Measurements from ENCODE around the gene MTHFD2L.
A peak's percentile ranks its signal among the peaks of the same experiment; 100 is the strongest.

MTHFD2L gene

DNA sequence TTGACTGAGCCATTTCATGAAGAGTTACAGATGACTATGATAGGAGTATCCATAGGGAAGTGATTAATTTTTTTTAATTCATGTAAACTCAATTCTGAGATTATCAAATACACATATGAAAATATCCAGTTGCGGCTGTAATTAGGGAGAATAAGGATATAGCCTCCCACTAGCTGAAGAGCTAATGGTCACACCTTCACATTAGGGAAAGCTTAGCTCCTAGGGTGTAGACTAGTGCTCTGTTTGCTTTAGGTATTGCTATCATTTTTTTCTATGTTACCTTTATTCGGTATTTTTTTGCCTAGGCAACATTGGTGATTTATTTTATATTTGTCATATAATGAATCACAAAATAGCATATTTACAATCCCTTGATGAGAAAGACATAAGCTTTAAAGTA lies 110.7 kb downstream of the MTHFD2L start:
- Histone ChIP-seq H3K79me2 (ENCODE audit: low read length) (no peaks in the 10 kb centered on the region), H3K27me3 (replicated peaks; ENCODE audit: insufficient read depth, low read length) (no peaks in the 10 kb centered on the region), H3K4me3 (ENCODE audit: low read length) (no peak overlapping the region), H3K9ac (ENCODE audit: low read length) (no peak overlapping the region), H3K4me2 (ENCODE audit: low read depth, low read length) (0 out of 2 replicates have a peak overlapping the region, but pooled peaks have one; percentile 2), H3K9me3 (replicated peaks; ENCODE audit: insufficient read depth, low read length) (no peaks in the 10 kb centered on the region), H4K20me1 (ENCODE audit: insufficient read depth, low read length) (no peaks in the 10 kb centered on the region), H2AFZ (ENCODE audit: low read length) (no peak overlapping the region), H3K27ac (ENCODE audit: low read length) (no peak overlapping the region), H3K9me2 (replicated peaks; ENCODE audit: insufficient read depth, low read length) (no peaks in the 10 kb centered on the region), H3F3A (ENCODE audit: insufficient read depth, low read length) (0 out of 2 replicates have a peak, but pooled peaks cover 3% of the 10 kb centered on the region), H3K36me3 (replicated peaks; ENCODE audit: insufficient read depth, low read length) (no peaks in the 10 kb centered on the region), H3K4me1 (ENCODE audit: low read length) (peaks cover 18% of the 10 kb centered on the region)
- TF ChIP-seq, protein P1, sequence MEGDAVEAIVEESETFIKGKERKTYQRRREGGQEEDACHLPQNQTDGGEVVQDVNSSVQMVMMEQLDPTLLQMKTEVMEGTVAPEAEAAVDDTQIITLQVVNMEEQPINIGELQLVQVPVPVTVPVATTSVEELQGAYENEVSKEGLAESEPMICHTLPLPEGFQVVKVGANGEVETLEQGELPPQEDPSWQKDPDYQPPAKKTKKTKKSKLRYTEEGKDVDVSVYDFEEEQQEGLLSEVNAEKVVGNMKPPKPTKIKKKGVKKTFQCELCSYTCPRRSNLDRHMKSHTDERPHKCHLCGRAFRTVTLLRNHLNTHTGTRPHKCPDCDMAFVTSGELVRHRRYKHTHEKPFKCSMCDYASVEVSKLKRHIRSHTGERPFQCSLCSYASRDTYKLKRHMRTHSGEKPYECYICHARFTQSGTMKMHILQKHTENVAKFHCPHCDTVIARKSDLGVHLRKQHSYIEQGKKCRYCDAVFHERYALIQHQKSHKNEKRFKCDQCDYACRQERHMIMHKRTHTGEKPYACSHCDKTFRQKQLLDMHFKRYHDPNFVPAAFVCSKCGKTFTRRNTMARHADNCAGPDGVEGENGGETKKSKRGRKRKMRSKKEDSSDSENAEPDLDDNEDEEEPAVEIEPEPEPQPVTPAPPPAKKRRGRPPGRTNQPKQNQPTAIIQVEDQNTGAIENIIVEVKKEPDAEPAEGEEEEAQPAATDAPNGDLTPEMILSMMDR (IDR thresholded peaks at IDR 0.05; ENCODE audit: low read length) = no peak
- TF ChIP-seq EZH2phosphoT487 (IDR thresholded peaks at IDR 0.05; ENCODE audit: low read length) (no peak), EZH2 (optimal IDR thresholded peaks at IDR 0.05; ENCODE audit: low read depth, low read length) (no peak)
- no peak for DNase-seq

DNA sequence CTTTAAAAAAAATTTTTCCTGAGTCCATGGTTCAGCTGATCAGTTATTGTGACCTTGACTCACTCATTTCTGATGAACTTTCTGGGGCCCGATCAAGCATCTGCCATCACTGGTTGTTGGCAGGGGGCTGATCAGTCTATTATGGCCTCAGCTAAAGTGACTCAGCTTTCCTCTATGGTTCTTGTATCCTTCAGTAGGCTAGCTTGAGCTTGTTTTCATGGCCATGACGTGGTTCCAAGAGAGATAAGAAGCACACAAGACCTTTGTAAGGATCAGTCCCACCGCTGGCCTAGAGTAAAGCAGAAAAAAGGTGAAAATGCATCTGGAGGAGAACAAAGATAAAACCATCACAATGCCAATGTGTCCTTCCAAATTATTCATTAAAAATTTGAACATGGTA lies 120.6 kb downstream of the MTHFD2L start:
- Histone ChIP-seq H3K27me3 (replicated peaks; ENCODE audit: insufficient read depth, low read length) (no peaks in the 10 kb centered on the region), H3K79me2 (ENCODE audit: low read length) (no peaks in the 10 kb centered on the region), H3K4me3 (ENCODE audit: low read length) (no peak overlapping the region), H3K36me3 (replicated peaks; ENCODE audit: insufficient read depth, low read length) (no peaks in the 10 kb centered on the region), H3K9me3 (replicated peaks; ENCODE audit: insufficient read depth, low read length) (no peaks in the 10 kb centered on the region), H2AFZ (ENCODE audit: low read length) (no peak overlapping the region), H4K20me1 (ENCODE audit: insufficient read depth, low read length) (no peaks in the 10 kb centered on the region), H3F3A (ENCODE audit: insufficient read depth, low read length) (no peaks in the 10 kb centered on the region), H3K4me1 (ENCODE audit: low read length) (no peaks in the 10 kb centered on the region), H3K4me2 (ENCODE audit: low read depth, low read length) (no peak overlapping the region), H3K9ac (ENCODE audit: low read length) (no peak overlapping the region), H3K27ac (ENCODE audit: low read length) (no peak overlapping the region), H3K9me2 (replicated peaks; ENCODE audit: insufficient read depth, low read length) (0 out of 2 replicates have a peak, but pooled peaks cover 2% of the 10 kb centered on the region)
- no peak for TF ChIP-seq EZH2 (optimal IDR thresholded peaks at IDR 0.05; ENCODE audit: low read depth, low read length)
- TF ChIP-seq EZH2phosphoT487 (IDR thresholded peaks at IDR 0.05; ENCODE audit: low read length) = no peak
- TF ChIP-seq, protein P1 (IDR thresholded peaks at IDR 0.05; ENCODE audit: low read length) = no peak
- DNase-seq = no peak

GRCh38 chr4:74279716-74280115 lies 121.8 kb downstream of the MTHFD2L start:
- no peaks in the 10 kb centered on the region for H3F3A ChIP-seq (ENCODE audit: insufficient read depth, low read length)
- DNase-seq = no peak
- H3K4me1 ChIP-seq (ENCODE audit: low read length) = no peaks in the 10 kb centered on the region
- H3K36me3 ChIP-seq (replicated peaks; ENCODE audit: insufficient read depth, low read length) = no peaks in the 10 kb centered on the region
- no peak overlapping the region for H3K4me3 ChIP-seq (ENCODE audit: low read length)
- 0 out of 2 replicates have a peak, but pooled peaks cover 2% of the 10 kb centered on the region for H3K9me2 ChIP-seq (replicated peaks; ENCODE audit: insufficient read depth, low read length)
- H3K27ac ChIP-seq (ENCODE audit: low read length) = no peak overlapping the region
- H3K27me3 ChIP-seq (replicated peaks; ENCODE audit: insufficient read depth, low read length) = no peaks in the 10 kb centered on the region
- TF ChIP-seq, protein P1 (IDR thresholded peaks at IDR 0.05; ENCODE audit: low read length) = no peak
- TF ChIP-seq EZH2phosphoT487 (IDR thresholded peaks at IDR 0.05; ENCODE audit: low read length) = no peak
- TF ChIP-seq EZH2 (optimal IDR thresholded peaks at IDR 0.05; ENCODE audit: low read depth, low read length) = no peak
- no peaks in the 10 kb centered on the region for H4K20me1 ChIP-seq (ENCODE audit: insufficient read depth, low read length)
- no peak overlapping the region for H2AFZ ChIP-seq (ENCODE audit: low read length)
- H3K9ac ChIP-seq (ENCODE audit: low read length) = no peak overlapping the region
- H3K4me2 ChIP-seq (ENCODE audit: low read depth, low read length) = no peak overlapping the region
- H3K9me3 ChIP-seq (replicated peaks; ENCODE audit: insufficient read depth, low read length) = no peaks in the 10 kb centered on the region
- H3K79me2 ChIP-seq (ENCODE audit: low read length) = no peaks in the 10 kb centered on the region

All from MM.1S (cell line).